ENCODE measurements around the gene TACC2. TPM values are rescaled to one million over a fixed set of nuclear protein-coding genes. Genes with fewer than 3 reads are reported as not detected.

The TACC2 gene
- total and polyA plus RNA-seq, 2 donors (not counting 1 experiment from before 2014, with no cell fraction given): not detected

- H3K27ac Mint-ChIP-seq: no peak overlapping the region
- no peaks in the 10 kb centered on the region for H4K20me1 ChIP-seq (ENCODE audit: control insufficient read depth, insufficient read depth, low read length, poor library complexity, severe bottlenecking)
- no peak overlapping the region for H3K9ac ChIP-seq (ENCODE audit: low read length)
- ATAC-seq (ENCODE audit: low read depth) (no peak), DNase-seq (no peak)
- no peak overlapping the region for H3K27ac ChIP-seq (ENCODE audit: low read length in 2 of 2)
- H3K4me3 Mint-ChIP-seq: no peak overlapping the region
- H3K4me1 ChIP-seq (ENCODE audit: control insufficient read depth in 2 of 2, insufficient read depth in 2 of 2, low read length in 2 of 2): no peaks in the 10 kb centered on the region
- no peaks in the 10 kb centered on the region for H3K36me3 ChIP-seq (replicated peaks in 1 of 2; ENCODE audit: control extremely low read depth in 1 of 2, control insufficient read depth in 1 of 2, extremely low read depth in 1 of 2, insufficient read depth in 2 of 2, low read length in 1 of 2)
- H2AFZ ChIP-seq (ENCODE audit: insufficient read depth, low read depth, low read length, poor library complexity, severe bottlenecking): no peak overlapping the region
- H3K4me3 ChIP-seq (ENCODE audit: control extremely low read depth in 1 of 5, extremely low read depth in 1 of 5, insufficient read depth in 1 of 5, low read depth in 2 of 5, low read length in 4 of 5): no peak overlapping the region
- no peak overlapping the region for H3K4me2 ChIP-seq (replicated peaks; ENCODE audit: low read depth, low read length, poor library complexity, severe bottlenecking)
- intact Hi-C loops (cut with micrococcal nuclease): no loop called here
- ChIA-PET POLR2A (no interaction called here), CTCF (no interaction called here)
- 84% methylated on average over 4 of the region's 5 CpGs for WGBS (ENCODE audit: insufficient coverage)
- no peaks in the 10 kb centered on the region for H3K79me2 ChIP-seq (ENCODE audit: control insufficient read depth, insufficient read depth, low read length)
- no peaks in the 10 kb centered on the region for H3K9me3 Mint-ChIP-seq (ENCODE audit: insufficient read depth)
- no peaks in the 10 kb centered on the region for H3K4me1 Mint-ChIP-seq
- TF ChIP-seq CTCF (IDR thresholded peaks at IDR 0.05): no peak
- H3K27me3 Mint-ChIP-seq: peaks cover 3% of the 10 kb centered on the region
- H3K27me3 ChIP-seq (replicated peaks in 1 of 4; ENCODE audit: control extremely low read depth in 1 of 4, control insufficient read depth in 3 of 4, insufficient read depth in 4 of 4, low read length in 3 of 4): peaks cover 0 to 3% (median 0%) of the 10 kb centered on the region in 4 experiments
- H3K9me3 ChIP-seq (ENCODE audit: control extremely low read depth in 1 of 3, control insufficient read depth in 2 of 3, insufficient read depth in 1 of 3, low read length in 2 of 3): no peaks in the 10 kb centered on the region
Observed at GRCh38 chr10:122045212-122045611, 56.2 kb downstream of the TACC2 start.

GRCh38 chr10:122047560-122047959 lies 58.6 kb downstream of the TACC2 start:
- no peak overlapping the region for H3K4me3 ChIP-seq (ENCODE audit: control extremely low read depth in 1 of 5, extremely low read depth in 1 of 5, insufficient read depth in 1 of 5, low read depth in 2 of 5, low read length in 4 of 5)
- Mint-ChIP-seq H3K4me3 (no peak overlapping the region), H3K9me3 (ENCODE audit: insufficient read depth) (no peaks in the 10 kb centered on the region), H3K4me1 (no peaks in the 10 kb centered on the region), H3K27ac (no peak overlapping the region), H3K27me3 (peaks cover 3% of the 10 kb centered on the region)
- TF ChIP-seq CTCF (IDR thresholded peaks at IDR 0.05) (no peak), EZH2 (IDR thresholded peaks at IDR 0.05; ENCODE audit: borderline replicate concordance, insufficient read depth, low read depth, low read length, poor library complexity, severe bottlenecking) (no peak)
- no peak for ATAC-seq (ENCODE audit: low read depth)
- H2AFZ ChIP-seq (ENCODE audit: insufficient read depth, low read depth, low read length, poor library complexity, severe bottlenecking): no peak overlapping the region
- ChIA-PET POLR2A (no interaction called here), CTCF (no interaction called here)
- H3K79me2 ChIP-seq (ENCODE audit: control insufficient read depth, insufficient read depth, low read length): no peaks in the 10 kb centered on the region
- no peak overlapping the region for H3K27ac ChIP-seq (ENCODE audit: low read length in 2 of 2)
- H3K9me3 ChIP-seq (ENCODE audit: control extremely low read depth in 1 of 3, control insufficient read depth in 2 of 3, insufficient read depth in 1 of 3, low read length in 2 of 3): no peaks in the 10 kb centered on the region
- no peaks in the 10 kb centered on the region for H3K36me3 ChIP-seq (replicated peaks in 1 of 2; ENCODE audit: control extremely low read depth in 1 of 2, control insufficient read depth in 1 of 2, extremely low read depth in 1 of 2, insufficient read depth in 2 of 2, low read length in 1 of 2)
- H3K9ac ChIP-seq (ENCODE audit: low read length): no peak overlapping the region
- no peaks in the 10 kb centered on the region for H3K27me3 ChIP-seq (replicated peaks in 1 of 4; ENCODE audit: control extremely low read depth in 1 of 4, control insufficient read depth in 3 of 4, insufficient read depth in 4 of 4, low read length in 3 of 4)
- H4K20me1 ChIP-seq (ENCODE audit: control insufficient read depth, insufficient read depth, low read length, poor library complexity, severe bottlenecking): no peaks in the 10 kb centered on the region
- H3K4me1 ChIP-seq (ENCODE audit: control insufficient read depth in 2 of 2, insufficient read depth in 2 of 2, low read length in 2 of 2): no peaks in the 10 kb centered on the region
- intact Hi-C loops (cut with micrococcal nuclease): no loop called here
- WGBS (ENCODE audit: insufficient coverage): 67% methylated on average over 1 of the region's 3 CpGs
- H3K4me2 ChIP-seq (replicated peaks; ENCODE audit: low read depth, low read length, poor library complexity, severe bottlenecking): no peak overlapping the region
- DNase-seq: no peak

All from B cell (primary cell).